Ovary (tissue), 3 donors: ENCODE measurements around the gene AP4B1.

Experiments
- CTCF ChIP-seq, 3 donors: fragments of 450-650 bp in 2 of 3; fragments of 200-600 bp in 1 of 3; IDR thresholded peaks; one replicate each; pipeline versions ENCODE4 v1.5.1 to v1.8.0; 2016 to 2022; ENCODE audit warnings: antibody characterized with exemption in 3 of 3, mild to moderate bottlenecking in 1 of 3
- EP300 ChIP-seq: sonication (generic); formaldehyde crosslinking; IDR thresholded peaks from one replicate; pipeline ENCODE4 v1.6.1; 2017; ENCODE audit warnings: antibody characterized with exemption
- POLR2A ChIP-seq: fragments of 450-650 bp; IDR thresholded peaks from one replicate; pipeline ENCODE4 v1.6.1; 2017; ENCODE audit warnings: antibody characterized with exemption, mild to moderate bottlenecking, moderate library complexity
- donor health status: DM: no; HTN: no; CAD: no.

- no peak for TF ChIP-seq CTCF (IDR thresholded peaks at IDR 0.05)
- no peak for TF ChIP-seq EP300
- no peak for TF ChIP-seq POLR2A
These were observed 26.9 kb upstream of the AP4B1 start for GRCh38 chr1:113931451-113931851.
